Glutamatergic neuron (in vitro differentiated cells): Measurements from ENCODE around the gene SORT1. TPM values are rescaled to one million over a fixed set of nuclear protein-coding genes. Genes with fewer than 3 reads are reported as not detected.

ENCODE experiments used
- DNase-seq: peaks from one replicate; pipeline ENCODE4 v3.0.0; 2022
- H3K27ac Mint-ChIP-seq: one replicate; pipeline ENCODE4 v1.8.0; 2020; ENCODE audit warnings: mild to moderate bottlenecking, mixed read lengths, inconsistent platforms; ENCODE audit not compliant: unreplicated experiment
- H3K27me3 Mint-ChIP-seq: one replicate; pipeline ENCODE4 v1.8.0; 2020; ENCODE audit warnings: mild to moderate bottlenecking, moderate library complexity, mixed read lengths, inconsistent platforms; ENCODE audit not compliant: unreplicated experiment
- H3K36me3 Mint-ChIP-seq: one replicate; pipeline ENCODE4 v1.8.0; 2020; ENCODE audit warnings: mild to moderate bottlenecking, mixed read lengths, inconsistent platforms; ENCODE audit not compliant: unreplicated experiment
- H3K4me1 Mint-ChIP-seq: one replicate; pipeline ENCODE4 v1.8.0; 2020; ENCODE audit warnings: mild to moderate bottlenecking, low read depth, mixed read lengths, inconsistent platforms; ENCODE audit not compliant: unreplicated experiment
- H3K4me3 Mint-ChIP-seq: one replicate; pipeline ENCODE4 v1.8.0; 2020; ENCODE audit warnings: mild to moderate bottlenecking, mixed read lengths, inconsistent platforms; ENCODE audit not compliant: unreplicated experiment
- H3K9me3 Mint-ChIP-seq: one replicate; pipeline ENCODE4 v1.8.0; 2020; ENCODE audit warnings: mild to moderate bottlenecking, moderate library complexity, mixed read lengths, inconsistent platforms; ENCODE audit not compliant: unreplicated experiment
- total RNA-seq: library from RNA; stranded (reverse); fragmentation: NEBNext Ultra II Directional; extraction: Animal tissue kit (Norgen Biotek cat#: 25700); gene quantifications from one replicate; pipeline ENCODE4 v1.2.1, GENCODE V29; 2021; ENCODE audit not compliant: unreplicated experiment
- TF ChIP-seq, protein P1 (sequence below): fragments of 200-600 bp; sonication (generic); IDR thresholded peaks from one replicate; pipeline ENCODE4 v1.5.0; 2021; ENCODE audit not compliant: partially characterized antibody, unreplicated experiment

Gene SORT1
- total RNA-seq, 1 donor from 2014 or later: 53.2 TPM

DNA sequence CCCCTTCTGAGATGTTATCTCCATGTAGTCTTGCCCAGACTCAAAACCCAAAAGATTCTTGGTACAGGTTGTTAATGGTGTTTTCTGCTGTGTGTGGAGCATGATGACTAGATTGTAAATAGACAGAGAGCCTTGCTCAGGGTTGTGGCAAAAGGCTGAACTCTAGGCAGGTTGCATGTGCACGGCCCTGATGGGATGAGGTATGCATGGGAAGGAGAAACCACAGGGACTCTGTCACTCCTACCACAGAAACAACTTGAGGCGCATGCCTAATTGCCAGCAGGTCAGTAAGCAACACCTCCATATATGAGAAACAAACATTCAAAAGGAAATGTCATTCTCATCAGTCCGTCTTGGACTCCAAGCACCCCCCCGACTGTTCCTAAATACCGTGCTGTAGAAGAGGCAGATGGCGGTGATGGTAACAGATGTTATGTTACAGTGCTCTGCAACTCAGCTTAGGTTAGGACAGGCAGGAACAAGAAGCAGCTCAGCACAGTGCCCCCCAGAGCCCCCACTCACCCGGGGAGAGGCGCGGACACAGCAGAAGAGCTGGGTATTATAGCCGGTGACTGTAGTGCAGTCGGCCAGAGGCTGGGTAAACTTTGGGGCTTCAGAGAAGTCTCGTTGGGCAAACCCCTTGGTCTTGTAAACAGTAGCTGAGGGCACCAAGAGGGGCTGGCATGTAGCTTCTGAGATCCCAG lies 101.9 kb downstream of the SORT1 start:
- Mint-ChIP-seq H3K9me3 (peaks cover 4% of the 10 kb centered on the region), H3K27ac (peak overlapping the region; percentile 82), H3K4me1 (peaks cover 29% of the 10 kb centered on the region), H3K4me3 (peak overlapping the region; percentile 60), H3K27me3 (no peaks in the 10 kb centered on the region), H3K36me3 (peaks cover 5% of the 10 kb centered on the region)
- TF ChIP-seq, protein P1, sequence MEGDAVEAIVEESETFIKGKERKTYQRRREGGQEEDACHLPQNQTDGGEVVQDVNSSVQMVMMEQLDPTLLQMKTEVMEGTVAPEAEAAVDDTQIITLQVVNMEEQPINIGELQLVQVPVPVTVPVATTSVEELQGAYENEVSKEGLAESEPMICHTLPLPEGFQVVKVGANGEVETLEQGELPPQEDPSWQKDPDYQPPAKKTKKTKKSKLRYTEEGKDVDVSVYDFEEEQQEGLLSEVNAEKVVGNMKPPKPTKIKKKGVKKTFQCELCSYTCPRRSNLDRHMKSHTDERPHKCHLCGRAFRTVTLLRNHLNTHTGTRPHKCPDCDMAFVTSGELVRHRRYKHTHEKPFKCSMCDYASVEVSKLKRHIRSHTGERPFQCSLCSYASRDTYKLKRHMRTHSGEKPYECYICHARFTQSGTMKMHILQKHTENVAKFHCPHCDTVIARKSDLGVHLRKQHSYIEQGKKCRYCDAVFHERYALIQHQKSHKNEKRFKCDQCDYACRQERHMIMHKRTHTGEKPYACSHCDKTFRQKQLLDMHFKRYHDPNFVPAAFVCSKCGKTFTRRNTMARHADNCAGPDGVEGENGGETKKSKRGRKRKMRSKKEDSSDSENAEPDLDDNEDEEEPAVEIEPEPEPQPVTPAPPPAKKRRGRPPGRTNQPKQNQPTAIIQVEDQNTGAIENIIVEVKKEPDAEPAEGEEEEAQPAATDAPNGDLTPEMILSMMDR: no peak
- no peak for DNase-seq

DNA sequence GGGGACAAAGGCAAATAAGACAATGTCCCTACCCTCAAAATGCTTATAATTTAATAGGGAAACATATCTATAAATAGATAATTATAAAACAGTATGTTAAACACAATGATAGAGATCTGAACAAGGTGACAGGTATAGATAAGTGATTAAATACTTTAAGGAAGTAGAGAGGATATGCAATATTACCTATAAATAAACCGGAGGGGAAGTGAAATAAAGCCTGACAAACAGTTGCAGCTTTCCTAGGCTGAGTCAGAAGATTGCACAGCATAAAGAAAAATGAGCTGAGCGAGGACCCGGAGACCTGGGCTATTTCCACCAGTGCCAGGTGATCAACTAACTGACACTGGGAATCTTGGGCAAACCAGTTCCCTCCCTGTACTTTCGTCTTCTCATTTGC lies 103.2 kb downstream of the SORT1 start:
- no peak overlapping the region for H3K27ac Mint-ChIP-seq
- H3K4me3 Mint-ChIP-seq: no peak overlapping the region
- peaks cover 5% of the 10 kb centered on the region for H3K36me3 Mint-ChIP-seq
- TF ChIP-seq, protein P1: no peak
- H3K9me3 Mint-ChIP-seq: peaks cover 6% of the 10 kb centered on the region
- no peaks in the 10 kb centered on the region for H3K27me3 Mint-ChIP-seq
- peaks cover 26% of the 10 kb centered on the region for H3K4me1 Mint-ChIP-seq
- DNase-seq: no peak

DNA sequence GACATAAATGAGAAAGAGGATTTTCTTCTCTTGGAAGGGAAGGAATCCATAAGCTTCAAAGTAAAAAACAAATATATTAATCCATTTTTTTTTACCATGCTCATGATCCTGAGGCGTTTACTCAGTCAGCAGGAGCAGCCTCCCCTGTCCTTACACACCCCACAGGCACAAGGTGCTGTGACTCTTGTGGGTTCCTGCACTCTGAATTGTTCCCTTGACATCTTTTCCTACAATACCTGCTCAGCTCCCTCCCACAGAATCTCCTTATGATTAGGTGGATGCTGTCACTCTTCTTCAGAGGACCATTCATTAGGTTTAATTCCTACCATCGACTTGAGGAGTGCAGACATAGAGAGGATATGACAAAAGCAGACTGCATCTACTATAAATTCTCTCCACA lies 104.7 kb downstream of the SORT1 start:
- H3K27ac Mint-ChIP-seq: no peak overlapping the region
- peaks cover 6% of the 10 kb centered on the region for H3K9me3 Mint-ChIP-seq
- TF ChIP-seq, protein P1: no peak
- H3K36me3 Mint-ChIP-seq: peaks cover 5% of the 10 kb centered on the region
- H3K27me3 Mint-ChIP-seq: no peaks in the 10 kb centered on the region
- H3K4me3 Mint-ChIP-seq: no peak overlapping the region
- DNase-seq: no peak
- H3K4me1 Mint-ChIP-seq: peaks cover 15% of the 10 kb centered on the region

DNA sequence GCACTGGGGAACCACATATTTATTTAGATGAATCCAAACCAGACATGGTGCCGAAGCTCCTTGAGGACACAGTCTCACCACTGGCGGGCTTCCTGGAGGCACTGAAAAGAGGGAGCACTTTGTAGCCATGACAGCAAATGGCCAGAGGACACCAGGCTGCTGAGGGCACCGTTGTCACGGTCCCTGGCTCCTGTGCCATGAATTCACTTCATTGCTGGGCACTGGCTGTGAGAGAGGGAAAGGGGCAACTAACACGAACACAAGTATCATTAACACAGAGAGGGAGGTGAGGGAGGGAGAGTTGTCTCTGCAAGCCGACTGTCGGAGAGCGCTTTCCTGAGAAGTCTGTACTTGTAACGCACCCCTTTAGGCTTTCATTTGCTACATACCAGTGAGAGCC lies 105.4 kb downstream of the SORT1 start:
- H3K4me1 Mint-ChIP-seq: peaks cover 15% of the 10 kb centered on the region
- H3K27ac Mint-ChIP-seq: no peak overlapping the region
- no peak overlapping the region for H3K4me3 Mint-ChIP-seq
- H3K9me3 Mint-ChIP-seq: peaks cover 6% of the 10 kb centered on the region
- peaks cover 5% of the 10 kb centered on the region for H3K36me3 Mint-ChIP-seq
- no peaks in the 10 kb centered on the region for H3K27me3 Mint-ChIP-seq
- TF ChIP-seq, protein P1: no peak
- DNase-seq: no peak

DNA sequence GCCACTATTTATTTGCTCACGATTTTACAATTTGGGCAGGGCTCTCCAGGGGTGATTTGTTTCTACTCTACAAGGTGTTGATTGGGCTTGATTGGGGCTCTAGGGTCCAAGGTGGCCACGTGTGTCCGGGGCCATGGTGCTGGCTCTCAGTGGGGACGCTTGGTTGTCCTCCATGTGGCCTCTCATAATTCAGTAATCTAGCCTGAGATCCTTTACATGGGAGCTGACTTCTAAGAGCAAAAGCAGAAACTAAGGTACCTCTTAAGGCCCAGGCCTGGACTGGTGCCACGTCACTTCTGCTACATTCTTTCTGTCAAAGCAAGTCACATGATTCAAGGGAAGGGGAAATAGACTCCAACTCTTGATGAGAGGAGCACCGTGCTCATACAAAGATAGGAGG lies 106.7 kb downstream of the SORT1 start:
- Mint-ChIP-seq H3K36me3 (peaks cover 5% of the 10 kb centered on the region), H3K4me1 (peaks cover 11% of the 10 kb centered on the region), H3K4me3 (no peak overlapping the region), H3K27me3 (peaks cover 3% of the 10 kb centered on the region), H3K9me3 (peaks cover 3% of the 10 kb centered on the region), H3K27ac (no peak overlapping the region)
- TF ChIP-seq, protein P1: no peak
- no peak for DNase-seq
